H1 (cell line): ENCODE measurements around the gene H6PD. TPM values are rescaled to one million over a fixed set of nuclear protein-coding genes. Genes with fewer than 3 reads are reported as not detected.

Experiments used
- CTCF ChIA-PET: fragments of 300-600 bp; sonication (Branson Sonifier 250); formaldehyde crosslinking; loops from one replicate; lab custom pipeline; 2021; ENCODE audit not compliant: partially characterized antibody; lab: Charles Lee
- POLR2A ChIA-PET: fragments of 300-600 bp; sonication (Branson Sonifier 250); formaldehyde crosslinking; loops from one replicate; lab custom pipeline; 2021; ENCODE audit warnings: inconsistent platforms; ENCODE audit not compliant: partially characterized antibody; lab: Charles Lee
- DNase-seq, 2 experiments: peaks; one replicate each; pipeline versions ENCODE4 v3.0.0 to v3.0.0-alpha.2; 2010 to 2022; ENCODE audit warnings: low spot score in 2 of 2, low read depth in 1 of 2, mixed read lengths in 1 of 2
- FAIRE-seq: peaks from 2 replicates; lab custom pipeline; 2011; peaks lifted over from hg19 to GRCh38; lab: Jason Lieb, UNC
- H2AFZ ChIP-seq: 2 replicates; pipeline ENCODE4 v1.8.1; 2012; ENCODE audit warnings: low read length, inconsistent platforms
- H2AK5ac ChIP-seq: 2 replicates; pipeline ENCODE4 v1.6.1; 2013; ENCODE audit warnings: low read depth, low read length
- H2BK120ac ChIP-seq: replicated peaks from 2 replicates; pipeline ENCODE3; 2013; ENCODE audit warnings: low read depth, low read length, inconsistent platforms
- H2BK12ac ChIP-seq: 2 replicates; pipeline ENCODE4 v1.6.1; 2013; ENCODE audit warnings: low read depth, low read length
- H2BK15ac ChIP-seq: 2 replicates; pipeline ENCODE4 v1.6.1; 2013; ENCODE audit warnings: low read length
- H2BK20ac ChIP-seq: 2 replicates; pipeline ENCODE4 v1.6.1; 2013; ENCODE audit warnings: low read length
- H2BK5ac ChIP-seq: 2 replicates; pipeline ENCODE4 v1.6.1; 2013; ENCODE audit warnings: low read depth, low read length
- H3K14ac ChIP-seq: 2 replicates; pipeline ENCODE4 v1.6.1; 2013; ENCODE audit warnings: inconsistent platforms; ENCODE audit not compliant: insufficient read length
- H3K18ac ChIP-seq: 2 replicates; pipeline ENCODE4 v1.6.1; 2013; ENCODE audit warnings: low read length; ENCODE audit errors: extremely low read depth
- H3K23ac ChIP-seq: 2 replicates; pipeline ENCODE4 v1.6.1; 2013; ENCODE audit warnings: inconsistent platforms; ENCODE audit not compliant: insufficient read length
- H3K23me2 ChIP-seq: 2 replicates; pipeline ENCODE4 v1.6.1; 2013; ENCODE audit warnings: low read depth, low read length
- H3K27ac ChIP-seq: 2 replicates; pipeline ENCODE4 v1.6.1; 2011; ENCODE audit warnings: low read depth, low read length, inconsistent platforms
- H3K27me3 ChIP-seq, 4 experiments: replicated peaks in 1 of 4; 1 replicate in 1 of 4; 2 replicates in 3 of 4; pipeline versions ENCODE4 v1.6.1 to v1.8.1; 2011 to 2013; ENCODE audit warnings: low read length in 3 of 4, mild to moderate bottlenecking in 3 of 4, inconsistent platforms in 2 of 4, mixed read lengths in 2 of 4, moderate library complexity in 1 of 4; ENCODE audit not compliant: control insufficient read depth in 3 of 4, insufficient read depth in 3 of 4; ENCODE audit errors: extremely low read depth in 1 of 4
- H3K36me3 ChIP-seq, 4 experiments: 2 replicates each; pipeline versions ENCODE4 v1.6.1 to v1.8.1; 2011 to 2013; ENCODE audit warnings: mild to moderate bottlenecking in 4 of 4, low read length in 3 of 4, moderate library complexity in 2 of 4, control low read depth in 1 of 4, inconsistent platforms in 1 of 4; ENCODE audit not compliant: insufficient read depth in 4 of 4, control insufficient read depth in 2 of 4
- H3K4ac ChIP-seq: replicated peaks from 2 replicates; pipeline ENCODE3; 2013; ENCODE audit warnings: low read length, low read depth, mixed read lengths, inconsistent platforms; ENCODE audit not compliant: insufficient read length
- H3K4me1 ChIP-seq, 4 experiments: replicated peaks in 1 of 4; 1 replicate in 1 of 4; 2 replicates in 3 of 4; pipeline versions ENCODE4 v1.6.1 to v1.8.1; 2011 to 2013; ENCODE audit warnings: low read length in 3 of 4, inconsistent platforms in 2 of 4, mixed read lengths in 1 of 4; ENCODE audit not compliant: insufficient read depth in 4 of 4, control insufficient read depth in 3 of 4
- H3K4me2 ChIP-seq, 2 experiments: 2 replicates each; pipeline versions ENCODE4 v1.6.1 to v1.8.1; 2011 to 2013; ENCODE audit warnings: low read depth in 2 of 2, low read length in 2 of 2, control low read depth in 1 of 2, inconsistent platforms in 1 of 2, mild to moderate bottlenecking in 1 of 2; ENCODE audit not compliant: insufficient read depth in 1 of 2
- H3K4me3 ChIP-seq, 4 experiments: fragments of 200-600, 300-600 bp in 1 of 4; sonication (generic), shearing (Covaris generic), sonication (Bioruptor Twin) in 1 of 4; 2 replicates each; pipeline versions ENCODE4 v1.5.1 to v1.8.1; 2011 to 2016; ENCODE audit warnings: low read length in 4 of 4, low read depth in 3 of 4, control low read depth in 2 of 4, inconsistent platforms in 2 of 4, mild to moderate bottlenecking in 2 of 4, mixed read lengths in 1 of 4, moderate library complexity in 1 of 4; ENCODE audit not compliant: insufficient read depth in 2 of 4; ENCODE audit errors: extremely low read depth in 1 of 4
- H3K56ac ChIP-seq: replicated peaks from 2 replicates; pipeline ENCODE3; 2013; ENCODE audit warnings: low read depth, mild to moderate bottlenecking, mixed read lengths, low read length, inconsistent platforms; ENCODE audit not compliant: insufficient read length
- H3K79me1 ChIP-seq: 2 replicates; pipeline ENCODE4 v1.6.1; 2013; ENCODE audit warnings: low read depth, low read length, control low read depth
- H3K79me2 ChIP-seq, 2 experiments: 2 replicates each; pipeline versions ENCODE4 v1.6.1 to v1.8.1; 2012 to 2013; ENCODE audit warnings: low read length in 2 of 2, mild to moderate bottlenecking in 2 of 2, inconsistent platforms in 1 of 2; ENCODE audit not compliant: insufficient read depth in 2 of 2, control insufficient read depth in 1 of 2
- H3K9ac ChIP-seq, 4 experiments: replicated peaks in 1 of 4; 1 replicate in 1 of 4; 2 replicates in 3 of 4; pipeline versions ENCODE4 v1.6.1 to v1.8.1; 2011 to 2013; ENCODE audit warnings: low read depth in 3 of 4, low read length in 3 of 4, control low read depth in 2 of 4, mild to moderate bottlenecking in 2 of 4, moderate library complexity in 2 of 4, inconsistent platforms in 1 of 4; ENCODE audit errors: extremely low read depth in 1 of 4
- H3K9me3 ChIP-seq, 2 experiments: 2 replicates each; pipeline versions ENCODE4 v1.6.1 to v1.8.1; 2012 to 2013; ENCODE audit warnings: mild to moderate bottlenecking in 2 of 2, moderate library complexity in 2 of 2, control low read depth in 1 of 2, inconsistent platforms in 1 of 2, low read depth in 1 of 2, low read length in 1 of 2, mixed read lengths in 1 of 2; ENCODE audit not compliant: insufficient read depth in 2 of 2
- H4K20me1 ChIP-seq, 2 experiments: replicated peaks in 1 of 2; 2 replicates each; pipeline versions ENCODE3 to v1.8.1; 2011 to 2013; ENCODE audit warnings: inconsistent platforms in 2 of 2, low read length in 2 of 2, mild to moderate bottlenecking in 1 of 2; ENCODE audit not compliant: insufficient read depth in 2 of 2, control insufficient read depth in 1 of 2
- H4K5ac ChIP-seq: 2 replicates; pipeline ENCODE4 v1.6.1; 2013; ENCODE audit warnings: low read length, low read depth, mixed read lengths, inconsistent platforms; ENCODE audit not compliant: insufficient read length
- H4K8ac ChIP-seq: 2 replicates; pipeline ENCODE4 v1.8.0; 2013; ENCODE audit warnings: mild to moderate bottlenecking, moderate library complexity, low read length, inconsistent platforms; ENCODE audit not compliant: insufficient read depth; ENCODE audit errors: extremely low read depth
- H4K91ac ChIP-seq: replicated peaks from 2 replicates; pipeline ENCODE3; 2013; ENCODE audit warnings: low read length, mixed read lengths, inconsistent platforms; ENCODE audit not compliant: insufficient read length
- BACH1 ChIP-seq: IDR thresholded peaks from 2 replicates; pipeline ENCODE4 v1.6.1; 2012; ENCODE audit warnings: low read length, improper control_type of control experiment
- EZH2 ChIP-seq: fragments of 200-600 bp; sonication (generic); IDR thresholded peaks from 2 replicates; pipeline ENCODE4 v1.7.1; 2012; ENCODE audit warnings: low read depth, mild to moderate bottlenecking, moderate library complexity, low read length, inconsistent platforms; ENCODE audit not compliant: severe bottlenecking
- SIX5 ChIP-seq: IDR thresholded peaks from 2 replicates; pipeline ENCODE4 v1.6.1; 2011; ENCODE audit warnings: mild to moderate bottlenecking, low read depth, low read length
- WGBS, 2 experiments: shearing (Covaris generic) in 1 of 2; methylation state at CpG; one replicate each; pipeline versions ENCODE4 v1.1.6 to v1.1.7; 2013 to 2015; ENCODE audit warnings: low lambda C conversion rate in 2 of 2, mixed read lengths in 2 of 2, inconsistent platforms in 1 of 2, low coverage in 1 of 2, missing lambda C conversion rate in 1 of 2; ENCODE audit not compliant: insufficient replicate concordance in 2 of 2, insufficient coverage in 1 of 2, insufficient read length in 1 of 2; ENCODE audit errors: extremely low coverage in 1 of 2, missing lambda C conversion rate in 1 of 2; 5-methylcytosine and 5-hydroxymethylcytosine counted together
- polyA plus RNA-seq, 7 experiments: library from polyadenylated mRNA; depleted of rRNA in 3 of 7; stranded (reverse) in 5 of 7; unstranded in 2 of 7; fragments of >200 nt in 5 of 7; fragments of 200-250 nt in 2 of 7; gene quantifications; 1 replicate in 5 of 7; 2 replicates in 1 of 7; 4 replicates in 1 of 7; pipeline versions ENCODE4 v1.2.1 to v1.2.3, GENCODE V29; 2011 to 2013; ENCODE audit warnings: missing spikeins in 2 of 7, mixed read lengths in 2 of 7
- total RNA-seq: library from RNA; stranded (reverse); fragmentation: NEBNext Ultra II Directional; extraction: Animal tissue kit (Norgen Biotek cat#: 25700); gene quantifications from 2 replicates; pipeline ENCODE4 v1.2.1, GENCODE V29; 2021

Gene H6PD
- total and polyA plus RNA-seq, 2 of the 8 experiments (the other 6 are each of a cell fraction or from before 2014, with no cell fraction given), result 3.6 to 3.8 TPM

DNA sequence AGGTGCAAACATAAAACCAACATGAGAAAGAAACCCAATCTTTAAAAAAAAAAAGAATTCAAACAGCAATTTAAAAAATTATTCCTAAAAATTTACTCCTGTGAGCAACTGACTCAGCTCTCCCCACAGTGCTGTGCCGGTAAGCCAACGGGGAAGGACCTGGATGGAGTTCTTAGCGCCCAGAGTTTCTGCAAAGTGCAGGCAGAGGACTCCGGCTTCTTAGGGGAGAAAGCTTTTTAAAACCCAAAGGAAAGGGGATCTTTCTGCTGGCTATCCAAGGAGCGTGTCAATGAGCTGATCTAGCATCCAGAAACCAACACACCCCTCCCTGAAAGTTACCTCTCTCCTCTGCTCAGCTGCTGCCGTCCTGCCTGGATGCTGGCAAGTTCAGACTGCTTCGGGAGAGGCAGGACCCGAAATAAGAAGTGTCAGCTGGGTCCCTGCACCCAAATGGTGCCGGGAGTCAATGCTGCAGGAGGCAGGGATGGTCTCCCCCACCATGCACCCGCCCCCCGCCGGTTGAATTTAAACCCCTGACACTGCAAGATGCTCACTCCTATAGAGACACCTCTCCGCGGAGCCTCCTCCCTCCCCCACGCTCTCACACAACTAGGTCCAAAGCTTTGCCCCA lies 32.2 kb upstream of the H6PD start:
- no peaks in the 10 kb centered on the region for H3K79me2 ChIP-seq
- DNase-seq (no peak), FAIRE-seq (no peak)
- no peak overlapping the region for H4K5ac ChIP-seq
- H3K4ac ChIP-seq, result no peak overlapping the region
- no peak overlapping the region for H3K9ac ChIP-seq
- peak overlapping the region; percentile 4 to 64 (median 46); a peak in 7 of 8 replicates for H3K4me3 ChIP-seq
- ChIA-PET CTCF (interaction anchor here (0.6 to 4.1 kb wide), 10 partner anchors 9 to 976 kb away, joined by 3 to 38 read pairs (median 6); partner anchors contain the start of gene H6PD), POLR2A (interaction anchor here (0.7 to 1.1 kb wide), 2 partner anchors 13 to 32 kb away, joined by 3 to 5 read pairs; no protein-coding TSS in a partner anchor)
- no peaks in the 10 kb centered on the region for H3K36me3 ChIP-seq
- H2AFZ ChIP-seq, result 0 out of 2 replicates have a peak overlapping the region, but pooled peaks have one; percentile 84
- H4K91ac ChIP-seq, result no peak overlapping the region
- TF ChIP-seq EZH2 (peak; percentile 24), BACH1 (no peak), SIX5 (no peak)
- H3K79me1 ChIP-seq, result no peaks in the 10 kb centered on the region
- no peak overlapping the region for H2BK15ac ChIP-seq
- H3K23ac ChIP-seq, result no peak overlapping the region
- H2BK12ac ChIP-seq, result no peak overlapping the region
- no peak overlapping the region for H2AK5ac ChIP-seq
- H3K18ac ChIP-seq, result no peak overlapping the region
- H2BK5ac ChIP-seq, result no peak overlapping the region
- H3K4me1 ChIP-seq, result peaks cover 0 to 19% (median 7%) of the 10 kb centered on the region in 4 experiments; a peak in 6 of 7 replicates
- H3K27me3 ChIP-seq, result peaks cover 44 to 73% (median 63%) of the 10 kb centered on the region in 4 experiments
- H3K9me3 ChIP-seq, result no peaks in the 10 kb centered on the region; a peak in 1 of 4 replicates
- H3K4me2 ChIP-seq, result peak overlapping the region; percentile 76 to 95
- no peak overlapping the region for H2BK20ac ChIP-seq
- H3K27ac ChIP-seq, result no peak overlapping the region
- H4K20me1 ChIP-seq, result peaks cover 1 to 4% of the 10 kb centered on the region in 2 experiments
- H4K8ac ChIP-seq, result no peak overlapping the region
- no peak overlapping the region for H2BK120ac ChIP-seq
- peaks cover 9% of the 10 kb centered on the region; the same call in 1 of the 2 replicates for H3K23me2 ChIP-seq
- WGBS, 2 experiments, result 18% methylated on average over 15 of the region's 15 CpGs; no CpG with 5 or more reads in 1 of the 2 experiments
- H3K56ac ChIP-seq, result no peak overlapping the region
- H3K14ac ChIP-seq, result no peak overlapping the region
